Activated CD8-positive, alpha-beta memory T cell treated with anti-CD3 and anti-CD28 coated beads for 1 hour (primary cell): ENCODE results near the gene CPSF3.

ENCODE experiments used
- DNase-seq, 2 donors: peaks; one replicate each; pipeline ENCODE4 v3.0.0-alpha.2; 2020; ENCODE audit warnings: low read depth in 1 of 2; ENCODE audit errors: extremely low read depth in 1 of 2

The CPSF3 gene

DNA sequence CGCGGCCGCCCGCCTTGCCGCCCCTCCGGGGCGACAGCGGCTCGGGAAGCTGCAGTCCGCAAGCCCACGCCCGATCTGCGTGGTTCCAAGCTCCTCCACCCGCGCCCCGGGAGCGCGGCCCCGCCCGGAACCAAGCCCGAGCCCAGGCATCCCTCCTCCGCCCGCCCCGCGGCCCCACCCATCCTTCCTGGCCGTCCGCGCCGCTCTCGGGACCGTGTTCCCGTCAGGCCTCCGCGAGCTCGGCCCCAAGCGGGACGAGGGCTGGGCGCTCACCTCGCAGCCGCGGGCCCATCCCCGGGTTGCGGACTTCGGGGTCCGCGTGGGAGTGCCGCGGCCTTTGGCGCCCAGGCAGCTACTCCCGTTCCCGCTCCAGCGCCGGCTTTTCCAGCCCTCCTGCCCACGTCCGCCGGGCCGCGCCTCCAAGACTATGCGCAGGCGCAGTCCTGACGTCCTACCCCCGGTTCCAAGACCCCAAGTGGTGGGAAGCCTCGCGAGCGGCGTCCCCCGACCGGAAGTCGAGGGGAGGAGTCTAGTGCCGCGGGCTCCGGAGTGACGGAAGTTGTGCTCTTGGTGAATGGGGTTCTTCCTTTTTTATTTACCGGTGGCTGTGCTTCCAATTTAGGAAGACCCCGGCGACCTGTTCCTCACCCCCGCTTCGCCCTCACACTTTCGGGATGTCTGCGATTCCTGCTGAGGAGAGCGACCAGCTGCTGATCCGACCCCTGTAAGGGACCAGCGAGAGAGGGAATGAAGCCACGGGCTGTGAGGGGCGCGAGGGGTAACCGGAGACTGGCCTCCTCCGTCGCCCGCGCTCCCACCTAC, at the start of gene CPSF3, which contains the start of gene ITGB1BP1:
Gene CPSF3, plus strand, starts transcription at position 555 of the 822 bp plus-strand sequence. Its CDS starts 120 bp downstream, at position 675.
Gene ITGB1BP1, minus strand, starts transcription at position 429 of the 822 bp plus-strand sequence. CDS start 4,831 bp downstream, outside the sequence.
- peak; percentile 95 to 96 for DNase-seq

DNA sequence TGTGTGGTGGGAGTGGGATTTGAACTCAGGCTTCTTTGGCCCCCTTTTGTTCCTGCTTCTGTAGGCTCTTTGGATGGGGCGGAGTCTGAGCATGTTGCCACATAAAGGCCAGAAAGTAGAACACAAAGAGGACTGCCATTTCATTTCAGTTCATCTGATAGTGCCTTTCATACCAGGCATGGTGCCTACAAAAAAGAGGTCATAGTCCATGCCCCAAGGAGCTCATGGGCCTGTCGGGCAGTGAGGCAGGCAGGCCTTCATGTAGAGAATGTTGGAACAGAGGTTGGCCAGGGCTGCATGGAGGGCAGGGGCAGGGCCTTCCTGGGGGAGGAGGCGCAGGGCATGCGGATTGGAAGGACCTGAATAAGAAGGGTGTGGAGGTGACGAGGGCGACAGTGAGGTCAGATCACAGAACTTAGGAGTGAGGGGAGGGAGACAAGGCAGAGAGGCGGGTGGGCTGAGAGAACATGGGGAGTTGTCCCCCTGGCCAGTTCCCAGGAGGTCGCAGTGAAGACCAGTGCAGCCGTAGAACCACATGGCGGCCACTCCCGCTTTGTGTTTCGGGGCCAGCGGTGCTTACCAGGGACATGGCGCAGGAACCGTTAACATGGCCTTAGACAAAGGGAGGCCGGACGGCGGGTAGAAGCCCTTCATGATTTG, 49.3 kb upstream of the CPSF3 start:
- no peak for DNase-seq

DNA sequence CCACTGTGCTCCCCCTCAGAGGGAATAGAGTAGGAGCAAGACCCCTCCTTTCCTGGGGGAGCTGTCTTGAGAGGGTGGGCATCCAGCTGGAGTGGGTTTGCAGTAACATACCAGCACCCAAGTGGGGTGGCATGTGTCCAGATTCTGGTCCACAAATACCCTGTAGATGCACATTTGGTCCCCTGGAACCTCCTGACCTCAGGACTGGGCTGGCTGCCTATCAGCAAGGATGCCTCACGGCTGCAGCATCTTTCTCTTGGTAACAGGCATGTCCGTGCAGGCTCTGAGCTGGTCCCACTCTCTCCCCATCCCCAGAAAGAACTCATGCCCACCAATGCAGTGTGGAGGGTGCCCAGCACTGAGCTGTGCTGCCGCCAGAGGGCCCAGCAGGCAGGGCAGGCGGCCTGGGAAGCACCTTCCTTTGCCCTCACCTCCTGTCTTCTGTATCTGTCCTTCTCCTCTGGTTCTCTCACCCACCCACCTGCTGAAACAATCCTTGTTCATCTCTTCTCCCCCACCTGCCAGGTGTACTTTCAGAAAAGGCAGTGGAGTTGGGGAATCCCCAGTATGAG, 47.5 kb upstream of the CPSF3 start:
- no peak for DNase-seq

DNA sequence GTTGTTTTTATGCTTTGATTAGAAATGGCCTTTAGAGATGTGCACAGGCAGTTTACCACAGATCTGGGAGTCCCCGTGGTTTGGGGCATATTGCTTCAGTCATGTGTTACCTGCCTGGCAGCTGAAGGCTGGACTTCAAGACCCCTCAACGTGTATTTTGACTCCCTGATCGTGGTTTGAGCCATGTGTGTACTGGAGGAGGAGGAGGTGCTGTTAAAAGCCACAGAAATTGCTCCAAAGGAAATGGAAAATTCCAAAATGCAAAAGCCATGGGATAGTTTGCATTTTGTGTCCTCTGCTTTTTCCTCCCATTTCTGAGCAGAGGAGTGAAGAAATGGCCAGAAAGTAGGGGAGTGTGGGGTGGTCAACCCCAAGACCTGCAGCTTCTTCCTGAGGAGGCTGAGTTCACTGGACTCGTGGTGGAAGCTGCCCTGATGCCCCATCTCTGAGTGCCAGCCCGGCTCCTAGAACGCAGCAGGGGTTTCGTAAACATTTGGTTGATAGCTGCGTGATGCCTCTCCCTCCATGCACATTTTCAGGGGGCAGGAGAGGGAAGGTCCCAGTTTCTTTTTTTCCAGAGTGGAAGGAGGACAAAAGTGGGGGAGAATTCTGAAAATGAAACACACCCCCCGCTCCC, 45.9 kb upstream of the CPSF3 start:
- no peak for DNase-seq

DNA sequence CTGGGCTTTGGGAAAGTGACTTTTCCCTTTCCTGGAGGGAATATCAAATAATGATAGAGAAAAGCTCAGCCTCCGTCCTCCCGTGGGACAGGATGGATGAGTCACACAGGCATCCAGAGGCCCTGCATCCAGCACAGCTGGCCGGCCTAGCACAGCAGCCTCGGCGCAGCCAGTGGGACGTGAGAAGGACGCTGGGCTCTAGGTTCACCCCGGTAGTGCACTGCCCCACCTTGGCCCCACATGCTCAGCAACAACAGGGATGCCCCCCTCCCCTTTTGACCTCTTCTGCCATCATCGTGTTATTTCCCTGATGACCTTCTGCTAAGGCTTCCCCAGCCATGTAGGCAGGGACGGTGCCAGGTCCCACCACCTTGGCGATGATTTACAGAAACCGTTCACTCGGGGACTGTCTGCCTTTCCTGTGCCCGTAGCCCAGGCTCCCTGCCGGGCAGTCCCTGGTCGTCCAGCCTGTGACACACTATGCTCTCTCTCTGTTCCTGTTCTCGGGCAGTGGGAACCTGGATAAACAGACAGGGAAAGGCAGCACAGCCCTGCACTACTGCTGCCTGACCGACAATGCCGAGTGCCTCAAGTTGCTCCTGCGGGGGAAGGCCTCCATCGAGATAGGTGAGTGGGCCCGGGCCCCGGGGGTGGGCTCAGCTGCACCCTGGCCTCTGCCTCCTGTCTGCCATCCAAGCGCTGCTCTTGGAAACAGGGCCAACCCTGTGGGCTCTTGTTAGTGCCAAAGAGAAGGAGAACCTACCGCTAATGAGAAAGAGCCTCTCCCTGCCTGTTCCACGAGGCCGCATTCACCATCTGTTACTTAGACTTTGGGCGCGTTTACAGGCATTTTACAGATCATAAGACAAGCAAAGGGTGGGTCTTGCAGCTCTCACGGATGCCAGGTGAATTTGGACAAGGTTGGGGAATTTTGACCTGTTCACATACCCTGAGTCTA, 44.7 kb upstream of the CPSF3 start:
- no peak for DNase-seq

DNA sequence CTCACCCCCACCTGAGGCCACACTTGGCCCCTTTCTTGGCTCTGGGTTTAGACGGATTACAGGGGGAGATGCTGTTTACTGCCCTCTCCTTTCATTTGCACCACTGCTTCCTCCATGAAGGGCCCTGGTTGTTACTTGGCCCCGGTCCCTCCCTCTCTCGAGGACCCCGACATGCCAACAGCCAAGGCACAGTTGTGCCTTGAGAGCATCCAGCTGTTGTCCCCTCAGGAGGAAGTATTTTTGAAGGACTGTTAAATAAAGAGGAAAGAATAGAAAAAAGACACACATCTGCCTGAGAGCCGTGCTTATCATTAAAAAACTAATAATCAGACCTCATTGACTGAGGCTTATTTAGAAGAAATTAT, 44.1 kb upstream of the CPSF3 start:
- DNase-seq: no peak

DNA sequence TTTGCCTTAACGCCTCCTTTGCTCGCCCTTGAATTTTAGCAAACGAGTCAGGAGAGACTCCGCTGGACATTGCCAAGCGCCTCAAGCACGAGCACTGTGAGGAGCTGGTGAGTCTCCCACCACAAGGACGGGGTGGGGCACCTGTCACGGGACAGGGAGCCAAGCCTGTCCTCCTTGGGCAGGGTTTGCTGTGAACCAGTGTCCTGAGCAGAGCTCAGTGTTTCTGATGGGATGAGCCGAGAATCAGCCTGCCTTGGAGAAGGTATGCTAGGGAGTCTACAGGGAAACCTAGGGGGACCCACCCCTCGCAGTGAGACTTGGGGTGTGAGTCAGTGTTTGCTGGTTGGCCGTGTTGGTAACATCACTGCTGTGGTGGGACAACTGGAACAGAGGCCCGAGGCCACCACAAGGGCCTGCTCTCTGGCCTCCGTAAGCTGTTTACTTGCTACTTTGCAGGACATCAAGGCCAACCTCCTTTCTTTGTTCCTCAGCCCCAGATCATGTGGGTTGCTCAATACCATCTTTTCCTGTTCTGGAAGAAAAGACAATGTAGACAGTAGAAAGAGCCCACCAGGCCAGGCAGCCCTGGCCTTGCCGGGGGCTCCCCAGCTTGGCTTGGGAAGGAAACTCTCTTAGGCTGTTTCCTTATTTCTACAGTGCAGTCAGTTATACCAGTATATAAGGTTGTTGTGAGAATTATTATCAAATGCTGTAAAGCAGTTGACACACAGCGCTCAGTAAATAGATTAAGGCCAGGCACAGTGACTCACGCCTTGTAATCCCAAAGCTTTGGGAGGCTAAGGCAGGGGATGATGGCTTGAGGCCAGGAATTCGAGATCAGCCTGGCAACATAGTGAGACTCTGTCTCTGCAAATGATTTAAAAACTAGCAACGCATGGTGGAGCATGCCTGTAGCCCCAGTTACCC, 42.5 kb upstream of the CPSF3 start:
- DNase-seq: no peak

DNA sequence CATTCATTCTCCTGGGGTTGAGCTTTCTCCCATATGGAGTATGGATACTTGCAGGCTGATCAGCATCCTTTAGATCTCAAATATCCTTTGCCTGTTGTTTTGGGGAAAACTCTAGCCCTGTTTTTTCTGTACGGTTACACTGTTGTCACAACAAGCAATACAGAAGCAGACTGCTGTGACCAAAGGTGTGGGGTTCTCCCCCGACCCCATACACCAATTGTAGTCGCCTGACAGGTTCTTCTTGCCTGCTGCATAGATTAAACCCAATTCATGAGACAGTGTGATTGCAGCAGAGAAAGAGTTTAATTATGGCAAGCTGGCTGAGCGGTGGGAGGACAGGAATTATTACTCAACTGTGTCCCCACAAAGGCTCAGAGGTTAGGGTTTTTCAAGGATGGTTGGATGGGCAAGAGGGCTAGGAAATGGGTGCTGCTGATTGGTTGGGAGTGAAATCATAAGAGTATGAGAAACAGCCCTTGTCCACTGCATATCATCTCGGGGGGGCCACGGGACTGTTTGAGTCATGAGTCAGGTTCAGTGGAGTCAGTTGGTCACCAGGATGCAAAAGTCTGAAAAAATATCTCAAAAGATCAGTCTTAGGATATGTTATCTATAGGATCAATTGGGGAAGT, 40.7 kb upstream of the CPSF3 start:
- no peak for DNase-seq

DNA sequence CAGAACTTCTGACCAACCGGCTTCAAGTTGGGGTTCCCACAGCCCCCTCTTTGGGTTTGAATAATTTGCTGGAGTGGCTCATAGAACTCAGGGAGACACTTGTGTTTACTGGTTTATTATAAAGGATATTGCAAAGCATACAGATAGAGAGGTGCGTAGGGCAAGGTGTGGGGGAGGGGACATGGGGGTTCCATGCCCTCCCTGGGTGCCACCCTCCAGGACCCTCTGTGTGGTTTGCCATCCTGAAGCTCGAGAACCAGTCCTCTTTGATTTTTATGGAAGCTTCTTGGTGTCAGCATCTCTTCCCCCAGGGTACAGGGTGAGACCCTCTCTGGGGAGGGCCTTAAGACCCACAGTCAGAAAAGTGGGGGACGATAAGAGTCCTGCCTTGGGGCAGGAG, 38.9 kb upstream of the CPSF3 start:
- DNase-seq: no peak

DNA sequence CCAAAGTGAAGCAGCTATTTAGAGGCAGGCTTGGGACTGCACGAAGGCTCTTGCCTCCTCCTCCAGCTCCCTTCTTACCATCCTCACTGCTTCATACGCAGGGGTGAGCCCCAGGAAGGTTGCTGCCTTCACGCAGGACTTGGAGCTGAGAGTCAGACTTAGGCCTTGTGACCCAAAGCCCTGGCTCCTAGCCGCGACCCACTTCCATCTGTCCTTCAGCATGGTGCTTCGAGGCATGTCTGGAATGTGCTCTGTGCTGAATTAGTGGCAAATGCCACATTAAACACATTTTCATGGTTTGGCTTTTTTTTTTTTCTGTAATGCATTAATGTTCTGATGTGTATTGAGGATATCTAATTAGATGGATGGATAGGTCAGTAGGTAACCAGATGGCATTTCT, 37.6 kb upstream of the CPSF3 start:
- no peak for DNase-seq

DNA sequence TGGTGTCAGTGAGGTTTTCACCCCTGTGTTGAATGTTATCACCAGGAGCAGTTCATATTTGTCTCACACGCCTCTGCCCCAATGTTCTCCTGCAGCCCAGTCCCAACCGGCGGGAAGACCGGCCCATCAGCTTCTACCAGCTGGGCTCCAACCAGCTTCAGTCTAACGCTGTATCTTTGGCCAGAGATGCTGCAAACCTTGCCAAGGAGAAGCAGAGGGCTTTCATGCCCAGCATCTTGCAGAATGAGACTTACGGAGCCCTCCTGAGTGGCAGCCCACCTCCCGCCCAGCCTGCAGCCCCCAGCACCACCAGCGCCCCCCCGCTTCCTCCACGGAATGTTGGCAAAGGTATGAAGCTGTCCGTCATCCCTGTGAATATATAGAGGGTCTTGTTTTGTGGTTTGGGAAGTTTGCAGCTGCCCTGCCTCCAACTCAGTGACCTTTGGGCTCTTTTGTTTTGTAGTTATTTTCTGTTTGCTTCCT, 35.2 kb upstream of the CPSF3 start:
- no peak for DNase-seq

DNA sequence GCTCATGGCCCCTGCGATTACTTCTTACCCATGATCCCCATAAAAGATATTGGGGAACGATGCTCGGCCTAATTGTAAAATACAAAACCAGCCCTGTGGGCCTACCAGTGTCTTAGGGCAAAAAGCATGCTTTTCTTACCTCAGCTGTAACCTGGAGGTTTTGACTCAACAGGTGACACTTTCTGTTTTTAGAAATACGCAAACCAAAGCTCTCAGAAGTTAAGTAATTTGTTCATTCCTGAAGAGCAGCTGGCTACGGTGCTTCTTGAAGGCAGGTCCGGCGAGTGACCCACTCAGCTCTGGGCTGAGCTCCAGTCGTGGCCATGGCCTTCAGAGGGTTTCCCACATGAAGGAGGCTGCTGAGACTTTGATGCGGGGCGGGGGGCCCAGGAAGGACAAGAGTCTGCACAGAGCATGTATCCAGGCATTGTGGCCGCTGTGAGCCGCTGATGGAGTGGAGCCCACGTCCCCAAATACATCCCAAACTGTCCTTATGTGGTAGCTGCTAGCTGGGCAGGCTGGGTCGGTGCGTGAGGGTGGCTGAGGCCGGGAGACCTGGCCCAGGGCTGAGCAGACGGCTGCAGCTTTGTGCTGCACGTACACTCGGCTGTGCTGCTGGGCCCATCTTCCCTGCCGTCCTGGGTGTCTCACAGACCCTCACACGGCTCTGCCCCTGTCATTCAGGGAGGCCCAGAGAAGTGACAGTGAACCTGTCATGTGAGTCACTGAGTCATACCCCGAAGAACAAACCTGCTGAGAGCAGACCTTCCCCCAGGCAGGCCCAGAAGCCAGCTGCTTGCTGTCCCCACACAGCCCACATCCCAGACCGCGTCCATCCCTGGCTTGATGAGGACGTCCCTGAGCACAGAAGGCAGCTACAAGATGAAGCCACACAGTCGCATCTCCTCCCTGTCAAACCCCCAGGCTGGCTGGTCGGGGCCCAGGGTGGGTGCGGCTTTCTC, 34.2 kb upstream of the CPSF3 start:
- DNase-seq: no peak

DNA sequence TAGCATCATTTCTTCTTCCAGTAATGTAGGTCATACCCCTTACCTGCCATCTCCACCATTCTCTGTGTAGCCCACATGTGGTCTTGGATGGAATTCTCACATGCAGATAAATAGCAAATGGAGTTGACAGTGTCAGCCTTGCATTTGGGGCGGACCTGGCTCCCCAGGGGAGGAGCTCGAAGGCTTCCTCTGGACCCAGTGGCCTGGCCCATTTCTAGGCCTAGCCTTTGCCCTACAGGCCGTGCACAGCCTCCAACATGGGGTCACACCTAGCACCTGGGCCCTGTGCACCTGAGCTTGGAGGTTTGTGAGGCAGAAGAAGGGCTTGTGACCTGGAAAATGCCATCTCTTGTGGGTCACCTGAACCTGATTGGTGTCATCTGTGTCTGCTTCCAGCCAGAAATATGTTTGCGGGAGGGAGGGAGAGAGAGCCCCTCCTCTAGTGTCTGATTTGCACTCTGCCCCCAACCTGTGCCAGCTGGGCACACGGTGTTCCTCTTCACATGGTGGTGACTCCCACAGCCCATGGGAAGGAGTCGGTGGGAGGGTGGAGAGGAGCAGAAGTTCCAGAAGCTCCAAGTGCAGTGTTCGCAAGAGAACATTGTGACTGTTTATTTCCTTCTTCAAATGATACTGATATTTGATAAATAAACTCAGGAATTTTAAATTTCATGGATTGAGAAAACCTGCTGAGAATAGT, 33.2 kb upstream of the CPSF3 start:
- DNase-seq: no peak

DNA sequence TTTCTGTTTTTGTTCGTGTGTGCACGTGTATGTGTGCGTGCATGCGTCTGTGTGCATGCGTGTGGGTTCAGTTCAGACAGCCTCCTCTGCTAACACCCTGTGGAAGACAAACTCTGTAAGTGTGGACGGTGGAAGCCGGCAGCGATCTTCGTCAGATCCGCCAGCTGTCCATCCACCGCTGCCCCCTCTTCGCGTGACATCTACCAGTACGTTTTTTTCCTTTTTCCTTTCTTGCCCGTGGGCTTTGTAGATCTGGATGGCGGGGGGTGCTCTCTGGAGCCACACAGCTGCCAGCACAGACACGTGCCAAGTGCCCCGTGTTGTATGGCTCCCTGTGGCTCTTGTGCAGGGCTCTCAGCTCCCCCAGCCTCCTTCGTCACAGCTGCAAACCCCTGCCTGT, 32.5 kb upstream of the CPSF3 start:
- no peak for DNase-seq

DNA sequence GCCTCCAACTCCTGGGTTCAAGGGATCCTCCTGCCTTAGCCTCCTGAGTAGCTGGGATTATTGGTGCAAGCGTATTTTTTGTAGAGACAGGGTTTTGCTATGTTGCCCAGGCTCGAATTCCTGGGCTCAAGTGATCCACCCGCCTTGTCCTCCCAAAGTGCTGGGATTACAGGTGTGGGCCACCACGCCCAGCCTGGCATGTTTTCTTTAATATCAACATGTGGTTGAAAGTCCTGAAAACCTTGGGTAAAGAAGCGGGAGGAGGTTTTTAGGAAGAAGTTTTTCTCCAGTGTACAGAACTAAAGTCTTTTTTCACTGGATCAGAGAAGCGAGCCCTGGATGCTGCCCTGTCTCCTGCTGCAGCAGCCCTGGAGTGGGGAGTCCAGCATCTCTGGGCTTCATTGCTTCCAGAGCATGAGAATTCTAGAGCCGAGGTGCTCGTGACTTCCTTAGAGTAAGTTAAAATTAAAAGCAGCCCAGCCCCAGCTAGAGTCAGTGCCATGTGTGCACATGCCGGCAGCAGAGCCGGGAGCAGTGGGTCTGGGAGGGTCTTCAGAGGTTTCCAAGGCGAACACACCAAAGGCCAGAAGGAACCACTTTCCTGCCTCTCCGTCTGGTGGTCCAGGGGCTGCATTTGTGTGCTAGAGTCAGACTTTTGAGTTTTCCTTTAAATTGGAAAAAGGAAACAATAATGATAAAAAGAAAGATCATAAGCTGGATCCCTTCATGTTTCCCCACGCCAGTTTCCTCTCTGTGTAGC, 31.3 kb upstream of the CPSF3 start:
- DNase-seq: no peak
